DND-41 (cell line): ENCODE data around the gene KLK3.
"Not testable (repeated sequence)": the region's sequence is repeated elsewhere in the genome, so short reads cannot be mapped to it uniquely, and the experiment has no call there.

ENCODE experiments used
- ATAC-seq: fragments of 200-7000 bp; cut with Tn5 transposase; 3 replicates; pipeline ENCODE4 v1.9.1; 2021; ENCODE audit warnings: low read depth; ENCODE audit not compliant: insufficient read depth
- DNase-seq: peaks from one replicate; pipeline ENCODE4 v3.0.0-alpha.2; 2020
- H2AFZ ChIP-seq: 2 replicates; pipeline ENCODE4 v1.6.0; 2012; ENCODE audit warnings: low read depth, low read length
- H3K27ac ChIP-seq: 2 replicates; pipeline ENCODE4 v1.5.1; 2012; ENCODE audit warnings: low read length, inconsistent platforms
- H3K27me3 ChIP-seq: fragments of 200-600 bp; sonication (generic); 2 replicates; pipeline ENCODE4 v1.6.0; 2012; ENCODE audit warnings: low read length, mild to moderate bottlenecking, inconsistent platforms; ENCODE audit not compliant: insufficient read depth, poor library complexity
- H3K36me3 ChIP-seq: 2 replicates; pipeline ENCODE4 v1.5.1; 2012; ENCODE audit warnings: low read length, inconsistent platforms; ENCODE audit not compliant: insufficient read depth
- H3K4me1 ChIP-seq: 2 replicates; pipeline ENCODE4 v1.5.1; 2012; ENCODE audit warnings: mild to moderate bottlenecking, low read length; ENCODE audit not compliant: insufficient read depth
- H3K4me2 ChIP-seq: 2 replicates; pipeline ENCODE4 v1.6.0; 2012; ENCODE audit warnings: mild to moderate bottlenecking, moderate library complexity, low read length, inconsistent platforms; ENCODE audit not compliant: insufficient read depth
- H3K4me3 ChIP-seq, 2 experiments: fragments of 200-600 bp in 1 of 2; shearing (Covaris generic) in 1 of 2; 2 replicates each; pipeline ENCODE4 v1.5.1; 2012 to 2016; ENCODE audit warnings: inconsistent platforms in 2 of 2, low read length in 2 of 2, mild to moderate bottlenecking in 2 of 2, low read depth in 1 of 2, moderate library complexity in 1 of 2
- H3K79me2 ChIP-seq: 2 replicates; pipeline ENCODE4 v1.6.0; 2012; ENCODE audit warnings: low read length, inconsistent platforms; ENCODE audit not compliant: insufficient read depth
- H3K9ac ChIP-seq: 2 replicates; pipeline ENCODE4 v1.6.0; 2012; ENCODE audit warnings: low read depth, mild to moderate bottlenecking, inconsistent platforms, low read length, moderate library complexity
- H3K9me3 ChIP-seq: 2 replicates; pipeline ENCODE4 v1.5.1; 2012; ENCODE audit warnings: low read length, moderate library complexity, mild to moderate bottlenecking, inconsistent platforms; ENCODE audit not compliant: insufficient read depth, severe bottlenecking
- H4K20me1 ChIP-seq: 2 replicates; pipeline ENCODE4 v1.6.0; 2012; ENCODE audit warnings: low read length; ENCODE audit not compliant: insufficient read depth
- EZH2 ChIP-seq: IDR thresholded peaks from 3 replicates; pipeline ENCODE4 v1.6.1; 2012; ENCODE audit warnings: borderline replicate concordance, low read depth, mild to moderate bottlenecking, moderate library complexity, low read length, inconsistent platforms; ENCODE audit not compliant: severe bottlenecking
- TF ChIP-seq, protein P1 (sequence below): IDR thresholded peaks from 2 replicates; pipeline ENCODE4 v1.5.1; 2012; ENCODE audit warnings: borderline replicate concordance, low read length, moderate library complexity, mild to moderate bottlenecking; ENCODE audit not compliant: poor library complexity, severe bottlenecking; ENCODE audit errors: extremely low read depth

The KLK3 gene

GRCh38 chr19:50893047-50893736 is 38.5 kb downstream of the KLK3 start:
- peaks cover 5% of the 10 kb centered on the region for H3K27me3 ChIP-seq
- H3K4me2 ChIP-seq, result no peak overlapping the region
- no peaks in the 10 kb centered on the region for H4K20me1 ChIP-seq
- peaks cover 8% of the 10 kb centered on the region for H3K9me3 ChIP-seq
- TF ChIP-seq, protein P1, sequence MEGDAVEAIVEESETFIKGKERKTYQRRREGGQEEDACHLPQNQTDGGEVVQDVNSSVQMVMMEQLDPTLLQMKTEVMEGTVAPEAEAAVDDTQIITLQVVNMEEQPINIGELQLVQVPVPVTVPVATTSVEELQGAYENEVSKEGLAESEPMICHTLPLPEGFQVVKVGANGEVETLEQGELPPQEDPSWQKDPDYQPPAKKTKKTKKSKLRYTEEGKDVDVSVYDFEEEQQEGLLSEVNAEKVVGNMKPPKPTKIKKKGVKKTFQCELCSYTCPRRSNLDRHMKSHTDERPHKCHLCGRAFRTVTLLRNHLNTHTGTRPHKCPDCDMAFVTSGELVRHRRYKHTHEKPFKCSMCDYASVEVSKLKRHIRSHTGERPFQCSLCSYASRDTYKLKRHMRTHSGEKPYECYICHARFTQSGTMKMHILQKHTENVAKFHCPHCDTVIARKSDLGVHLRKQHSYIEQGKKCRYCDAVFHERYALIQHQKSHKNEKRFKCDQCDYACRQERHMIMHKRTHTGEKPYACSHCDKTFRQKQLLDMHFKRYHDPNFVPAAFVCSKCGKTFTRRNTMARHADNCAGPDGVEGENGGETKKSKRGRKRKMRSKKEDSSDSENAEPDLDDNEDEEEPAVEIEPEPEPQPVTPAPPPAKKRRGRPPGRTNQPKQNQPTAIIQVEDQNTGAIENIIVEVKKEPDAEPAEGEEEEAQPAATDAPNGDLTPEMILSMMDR, result peak; percentile 23
- TF ChIP-seq EZH2, result no peak
- H3K4me3 ChIP-seq, result no peak overlapping the region
- no peaks in the 10 kb centered on the region for H3K4me1 ChIP-seq
- H3K36me3 ChIP-seq, result no peaks in the 10 kb centered on the region
- H3K27ac ChIP-seq, result no peak overlapping the region
- ATAC-seq (no peak), DNase-seq (no peak)
- no peaks in the 10 kb centered on the region for H3K79me2 ChIP-seq
- no peak overlapping the region for H2AFZ ChIP-seq
- H3K9ac ChIP-seq, result no peak overlapping the region

GRCh38 chr19:50894478-50895356 is 40.0 kb downstream of the KLK3 start:
- Histone ChIP-seq H3K27me3 (peaks cover 5% of the 10 kb centered on the region), H3K79me2 (no peaks in the 10 kb centered on the region), H4K20me1 (no peaks in the 10 kb centered on the region), H2AFZ (no peak overlapping the region), H3K27ac (no peak overlapping the region), H3K9me3 (peaks cover 8% of the 10 kb centered on the region), H3K9ac (no peak overlapping the region), H3K36me3 (no peaks in the 10 kb centered on the region), H3K4me3 (no peak overlapping the region), H3K4me1 (no peaks in the 10 kb centered on the region), H3K4me2 (no peak overlapping the region)
- DNase-seq (no peak), ATAC-seq (no peak)
- TF ChIP-seq EZH2, result no peak
- TF ChIP-seq, protein P1, result no peak

DNA sequence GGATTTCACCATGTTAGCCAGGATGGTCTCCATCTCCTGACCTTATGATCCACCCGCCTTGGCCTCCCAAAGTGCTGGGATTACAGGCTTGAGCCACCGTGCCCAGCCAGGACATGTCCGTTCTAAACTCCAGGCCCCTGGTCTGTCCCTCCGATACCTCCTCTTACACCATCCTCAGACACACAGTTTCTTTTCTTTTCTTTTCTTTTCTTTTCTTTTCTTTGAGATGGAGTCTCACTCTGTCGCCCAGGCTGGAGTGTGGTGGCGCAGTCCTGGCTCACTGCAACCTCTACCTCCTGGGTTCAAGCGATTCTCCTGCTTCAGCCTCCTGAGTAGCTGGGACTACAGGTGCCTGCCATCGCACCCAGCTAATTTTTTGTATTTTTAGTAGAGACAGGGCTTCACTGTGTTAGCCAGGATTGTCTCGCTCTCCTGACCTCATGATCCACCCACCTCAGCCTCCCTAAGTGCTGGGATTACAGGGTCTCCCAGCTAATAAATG is 41.4 kb downstream of the KLK3 start:
- not testable (repeated sequence) for H3K4me2 ChIP-seq, H3K9ac ChIP-seq, H4K20me1 ChIP-seq, H3K9me3 ChIP-seq, H3K4me1 ChIP-seq, DNase-seq, H3K27ac ChIP-seq, H3K4me3 ChIP-seq, ATAC-seq, H3K79me2 ChIP-seq, H3K27me3 ChIP-seq, H3K36me3 ChIP-seq, H2AFZ ChIP-seq

DNA sequence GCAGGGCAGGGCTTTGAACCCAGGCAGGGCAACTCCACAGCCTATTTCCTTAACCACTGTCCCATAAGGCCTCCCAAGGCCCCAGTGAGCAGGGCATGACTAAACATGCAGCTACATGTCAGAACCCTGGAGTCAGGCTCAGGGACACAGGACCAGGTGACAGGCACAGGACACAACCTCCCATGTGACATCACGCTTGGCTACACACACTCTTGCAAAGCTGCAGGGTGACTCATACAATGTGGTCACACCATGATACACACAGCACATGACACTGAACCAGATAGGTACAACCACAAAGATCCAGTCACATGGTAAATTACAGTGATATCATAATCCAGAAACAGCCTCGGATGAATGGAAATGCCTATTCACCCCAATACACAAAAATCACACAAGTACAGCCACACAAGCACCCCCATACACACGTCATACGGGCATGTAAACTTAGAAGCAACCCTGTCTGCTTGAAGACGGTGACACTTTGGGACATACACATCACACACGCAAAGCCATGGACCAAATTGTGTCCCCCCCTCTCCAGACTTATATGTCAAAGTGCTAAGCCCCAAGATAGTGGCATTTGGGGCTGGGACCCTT is 42.0 kb downstream of the KLK3 start:
- peaks cover 8% of the 10 kb centered on the region for H3K9me3 ChIP-seq
- H3K79me2 ChIP-seq, result no peaks in the 10 kb centered on the region
- H3K4me3 ChIP-seq, result no peak overlapping the region
- H3K27me3 ChIP-seq, result peaks cover 5% of the 10 kb centered on the region
- H3K36me3 ChIP-seq, result no peaks in the 10 kb centered on the region
- no peak overlapping the region for H2AFZ ChIP-seq
- H3K27ac ChIP-seq, result no peak overlapping the region
- no peak for ATAC-seq
- DNase-seq, result no peak
- no peak for TF ChIP-seq EZH2
- TF ChIP-seq, protein P1, result no peak
- no peaks in the 10 kb centered on the region for H3K4me1 ChIP-seq
- H3K4me2 ChIP-seq, result no peak overlapping the region
- H3K9ac ChIP-seq, result no peak overlapping the region
- no peaks in the 10 kb centered on the region for H4K20me1 ChIP-seq
